Raji (cell line): ENCODE results near the gene DNAJB14.

Experiments
- POLR2A ChIP-seq: IDR thresholded peaks from 2 replicates; pipeline ENCODE4 v1.6.1; 2011; ENCODE audit warnings: low read depth, low read length, control low read depth; ENCODE audit not compliant: insufficient read depth

The DNAJB14 gene

GRCh38 chr4:99860521-99860920 lies 85.9 kb downstream of the DNAJB14 start:
- no peak for TF ChIP-seq POLR2A

DNA sequence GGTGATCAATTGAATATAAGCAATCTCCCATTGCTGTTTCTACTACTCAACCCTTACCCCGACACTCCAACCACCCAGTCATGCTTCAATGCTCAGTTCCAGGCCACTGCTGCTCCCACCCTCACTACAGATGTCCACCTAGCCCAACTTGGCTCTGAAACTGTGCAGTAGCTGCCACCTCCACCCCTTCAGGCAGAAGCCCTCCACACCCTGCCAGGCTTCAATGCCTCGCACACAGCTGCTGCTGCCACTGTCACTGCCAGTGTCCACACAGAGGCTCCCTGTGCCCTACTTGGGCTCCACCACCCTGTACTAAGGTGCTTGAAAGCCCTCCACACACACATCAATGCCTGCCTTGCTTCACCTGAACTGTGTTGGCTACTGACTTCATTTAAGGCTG lies 86.8 kb downstream of the DNAJB14 start:
- no peak for TF ChIP-seq POLR2A

DNA sequence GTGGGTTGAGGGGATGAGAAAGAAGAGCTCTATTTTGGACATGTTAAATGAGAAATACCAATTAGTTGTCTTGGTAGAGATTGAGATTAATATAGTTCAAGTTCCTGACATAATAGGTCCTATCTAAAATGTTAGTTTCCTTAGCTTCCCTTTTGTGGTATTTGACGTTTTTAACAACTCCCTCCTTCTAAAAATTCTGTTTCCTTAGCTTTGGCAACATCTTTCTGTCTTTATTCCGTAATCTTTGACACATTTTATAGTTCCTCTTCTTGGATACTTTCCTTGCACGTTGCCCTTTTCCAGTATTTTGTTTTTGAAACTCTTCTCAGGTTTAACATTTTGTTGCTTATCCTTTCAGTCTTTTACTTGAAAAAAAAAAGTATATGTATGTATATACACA lies 89.1 kb downstream of the DNAJB14 start:
- TF ChIP-seq POLR2A, result no peak

DNA sequence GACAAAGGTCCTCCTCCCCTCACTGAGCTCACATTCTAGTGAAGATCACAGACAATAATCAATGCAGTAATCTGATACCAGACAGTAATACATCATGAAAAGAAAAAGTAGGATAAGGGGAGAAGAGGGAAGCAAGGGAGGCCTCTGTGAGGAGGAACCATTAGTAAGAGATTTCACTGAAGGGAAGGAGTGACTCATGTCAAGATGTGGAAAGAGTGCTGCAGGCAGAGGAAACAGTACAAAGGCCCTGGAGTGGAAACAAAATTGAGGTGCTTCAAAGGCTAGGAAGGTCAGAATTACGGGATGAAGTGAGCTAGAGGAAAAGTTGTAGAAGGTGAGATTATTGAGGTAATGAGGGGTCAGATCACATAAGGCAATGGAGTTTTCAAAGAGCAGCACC lies 90.3 kb downstream of the DNAJB14 start:
- TF ChIP-seq POLR2A, result no peak

GRCh38 chr4:99855678-99856077 lies 90.7 kb downstream of the DNAJB14 start:
- TF ChIP-seq POLR2A, result no peak

- TF ChIP-seq POLR2A, result no peak
Measured at GRCh38 chr4:99853999-99854398, 92.4 kb downstream of the DNAJB14 start.

- TF ChIP-seq POLR2A, result no peak
Measured at GRCh38 chr4:99853190-99853589, 93.2 kb downstream of the DNAJB14 start.

GRCh38 chr4:99852199-99852749 lies 94.1 kb downstream of the DNAJB14 start:
- TF ChIP-seq POLR2A, result no peak

GRCh38 chr4:99848591-99849001 lies 97.8 kb downstream of the DNAJB14 start:
- no peak for TF ChIP-seq POLR2A

DNA sequence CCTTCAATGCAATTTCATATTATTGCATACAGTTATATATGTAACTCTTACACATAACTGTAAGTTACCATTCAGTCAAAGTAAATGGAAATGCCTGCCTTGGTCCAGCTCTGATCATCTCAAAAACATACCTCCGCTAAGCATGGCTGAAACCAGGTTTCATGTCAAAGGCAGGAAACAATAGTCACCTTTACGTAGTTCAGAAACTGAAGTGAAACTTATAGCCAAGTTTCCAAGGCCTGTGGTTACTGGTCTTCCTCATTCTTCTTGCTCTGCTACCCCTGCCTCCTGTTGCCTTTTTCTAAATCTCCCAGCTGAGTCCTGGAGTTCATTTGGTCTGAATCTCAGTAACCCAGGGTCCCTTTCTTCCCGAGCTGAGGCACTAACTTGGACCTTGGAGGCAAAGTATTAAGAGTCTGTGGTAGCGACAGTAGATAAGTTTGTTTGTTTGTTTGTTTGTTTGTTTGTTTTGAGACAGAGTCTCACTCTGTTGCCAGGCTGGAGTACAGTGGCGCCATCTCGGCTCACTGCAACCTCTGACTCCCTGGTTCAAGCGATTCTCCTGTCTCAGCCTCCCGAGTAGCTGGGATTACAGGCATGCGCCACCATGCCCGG lies 98.9 kb downstream of the DNAJB14 start:
- no peak for TF ChIP-seq POLR2A

GRCh38 chr4:99846891-99847290 lies 99.5 kb downstream of the DNAJB14 start:
- no peak for TF ChIP-seq POLR2A
